H9 (cell line): Measurements from ENCODE around the gene BIRC3. TPM values are rescaled to one million over a fixed set of nuclear protein-coding genes. Genes with fewer than 3 reads are reported as not detected.

ENCODE experiments used
- DNase-seq: peaks from one replicate; pipeline ENCODE4 v3.0.0-alpha.2; 2017
- H2AFZ ChIP-seq: one replicate; pipeline ENCODE4 v1.6.1; 2013; ENCODE audit warnings: mild to moderate bottlenecking, low read length, control low read depth, moderate library complexity
- H2AK5ac ChIP-seq: 2 replicates; pipeline ENCODE4 v1.6.1; 2013; ENCODE audit warnings: low read length, control low read depth, mixed read lengths; ENCODE audit not compliant: insufficient read length
- H2BK120ac ChIP-seq: one replicate; pipeline ENCODE4 v1.6.1; 2013; ENCODE audit warnings: low read depth, mild to moderate bottlenecking, low read length, control low read depth, inconsistent platforms; ENCODE audit not compliant: poor library complexity, severe bottlenecking
- H2BK12ac ChIP-seq: 2 replicates; pipeline ENCODE4 v1.6.1; 2013; ENCODE audit warnings: low read length, control low read depth, mixed read lengths, low read depth; ENCODE audit not compliant: insufficient read length
- H2BK15ac ChIP-seq: 2 replicates; pipeline ENCODE4 v1.6.1; 2013; ENCODE audit warnings: low read depth, low read length, control low read depth
- H2BK20ac ChIP-seq: one replicate; pipeline ENCODE4 v1.6.1; 2013; ENCODE audit warnings: low read depth, mild to moderate bottlenecking, low read length, control low read depth, inconsistent platforms; ENCODE audit not compliant: poor library complexity, severe bottlenecking
- H2BK5ac ChIP-seq: 2 replicates; pipeline ENCODE4 v1.6.1; 2013; ENCODE audit warnings: low read length, control low read depth, mixed read lengths; ENCODE audit not compliant: insufficient read length
- H3K14ac ChIP-seq: 2 replicates; pipeline ENCODE4 v1.6.1; 2013; ENCODE audit warnings: low read length, control low read depth; ENCODE audit not compliant: insufficient read depth
- H3K18ac ChIP-seq: 2 replicates; pipeline ENCODE4 v1.6.1; 2013; ENCODE audit warnings: low read depth, mild to moderate bottlenecking, mixed read lengths, low read length, control low read depth; ENCODE audit not compliant: insufficient read length
- H3K23ac ChIP-seq: 2 replicates; pipeline ENCODE4 v1.6.1; 2013; ENCODE audit warnings: low read length, control low read depth, mixed read lengths, low read depth; ENCODE audit not compliant: insufficient read length
- H3K23me2 ChIP-seq: 2 replicates; pipeline ENCODE4 v1.6.1; 2013; ENCODE audit warnings: low read depth, mild to moderate bottlenecking, mixed read lengths, low read length, control low read depth; ENCODE audit not compliant: insufficient read length, poor library complexity, severe bottlenecking
- H3K27ac ChIP-seq: 2 replicates; pipeline ENCODE4 v1.5.1; 2013; ENCODE audit warnings: low read length, control low read depth, mixed read lengths, low read depth; ENCODE audit not compliant: insufficient read length
- H3K27me3 ChIP-seq: 2 replicates; pipeline ENCODE4 v1.6.1; 2013; ENCODE audit warnings: low read length, control low read depth, inconsistent platforms; ENCODE audit not compliant: insufficient read depth
- H3K4ac ChIP-seq: 2 replicates; pipeline ENCODE4 v1.6.1; 2013; ENCODE audit warnings: low read depth, mild to moderate bottlenecking, control low read depth, inconsistent platforms, low read length, moderate library complexity
- H3K4me1 ChIP-seq: 2 replicates; pipeline ENCODE4 v1.6.1; 2013; ENCODE audit warnings: low read length, control low read depth, inconsistent platforms; ENCODE audit not compliant: insufficient read depth
- H3K4me2 ChIP-seq: 2 replicates; pipeline ENCODE4 v1.6.1; 2013; ENCODE audit warnings: low read length, control low read depth, mixed read lengths; ENCODE audit not compliant: insufficient read length, insufficient read depth
- H3K56ac ChIP-seq: 2 replicates; pipeline ENCODE4 v1.6.1; 2013; ENCODE audit warnings: low read depth, mild to moderate bottlenecking, mixed read lengths, low read length, control low read depth; ENCODE audit not compliant: insufficient read length
- H3K79me1 ChIP-seq: 2 replicates; pipeline ENCODE4 v1.6.1; 2013; ENCODE audit warnings: low read depth, mild to moderate bottlenecking, moderate library complexity, low read length, control low read depth, inconsistent platforms; ENCODE audit not compliant: insufficient read depth, poor library complexity, severe bottlenecking
- H3K79me2 ChIP-seq: 2 replicates; pipeline ENCODE4 v1.6.1; 2013; ENCODE audit warnings: low read length, control low read depth, inconsistent platforms; ENCODE audit not compliant: insufficient read depth
- H3K9ac ChIP-seq: 2 replicates; pipeline ENCODE4 v1.6.1; 2013; ENCODE audit warnings: low read length, control low read depth, mixed read lengths; ENCODE audit not compliant: insufficient read length; ENCODE audit errors: extremely low read depth
- H3K9me3 ChIP-seq: one replicate; pipeline ENCODE4 v1.6.1; 2013; ENCODE audit warnings: low read depth, low read length, inconsistent platforms; ENCODE audit not compliant: control insufficient read depth
- H3T11ph ChIP-seq: one replicate; pipeline ENCODE4 v1.6.1; 2013; ENCODE audit warnings: mild to moderate bottlenecking, low read length, control low read depth, inconsistent platforms
- H4K20me1 ChIP-seq: one replicate; pipeline ENCODE4 v1.6.1; 2013; ENCODE audit not compliant: control insufficient read depth, insufficient read length, insufficient read depth
- H4K5ac ChIP-seq: 2 replicates; pipeline ENCODE4 v1.6.1; 2013; ENCODE audit warnings: low read depth, mild to moderate bottlenecking, mixed read lengths, low read length, control low read depth; ENCODE audit not compliant: insufficient read length
- H4K8ac ChIP-seq: replicated peaks from 2 replicates; pipeline ENCODE4 v1.6.1; 2013; ENCODE audit warnings: low read length, control low read depth, mixed read lengths, low read depth; ENCODE audit not compliant: insufficient read length
- H4K91ac ChIP-seq: 2 replicates; pipeline ENCODE4 v1.6.1; 2013; ENCODE audit warnings: low read depth, mild to moderate bottlenecking, moderate library complexity, mixed read lengths, low read length, control low read depth; ENCODE audit not compliant: insufficient read length
- H3K27ac Mint-ChIP-seq, 3 experiments: 2 replicates in 2 of 3; 3 replicates in 1 of 3; pipeline ENCODE4 v1.8.0; 2020 to 2021; ENCODE audit warnings: mixed read lengths in 3 of 3, mild to moderate bottlenecking in 1 of 3, moderate library complexity in 1 of 3
- H3K27me3 Mint-ChIP-seq: 2 replicates; pipeline ENCODE4 v1.8.0; 2021; ENCODE audit warnings: low read depth, mild to moderate bottlenecking, moderate library complexity, mixed read lengths
- H3K36me3 Mint-ChIP-seq, 3 experiments: 2 replicates in 2 of 3; 3 replicates in 1 of 3; pipeline ENCODE4 v1.8.0; 2020 to 2021; ENCODE audit warnings: low read depth in 3 of 3, mixed read lengths in 3 of 3; ENCODE audit not compliant: insufficient read depth in 1 of 3
- H3K4me1 Mint-ChIP-seq, 2 experiments: 2 replicates each; pipeline ENCODE4 v1.8.0; 2020; ENCODE audit warnings: mixed read lengths in 2 of 2
- H3K4me3 Mint-ChIP-seq, 2 experiments: 2 replicates in 1 of 2; 3 replicates in 1 of 2; pipeline ENCODE4 v1.8.0; 2020 to 2021; ENCODE audit warnings: mild to moderate bottlenecking in 2 of 2, mixed read lengths in 2 of 2, moderate library complexity in 1 of 2
- H3K9me3 Mint-ChIP-seq, 2 experiments: 2 replicates in 1 of 2; 3 replicates in 1 of 2; pipeline ENCODE4 v1.8.0; 2020; ENCODE audit warnings: mild to moderate bottlenecking in 2 of 2, mixed read lengths in 2 of 2, moderate library complexity in 1 of 2
- WGBS: extraction: QIAGEN DNeasy Blood & Tissue Kit; methylation state at CpG from one replicate; pipeline ENCODE4 v1.1.7; 2013; ENCODE audit warnings: missing lambda C conversion rate, low lambda C conversion rate, mixed read lengths; ENCODE audit not compliant: insufficient read length; ENCODE audit errors: extremely low coverage; 5-methylcytosine and 5-hydroxymethylcytosine counted together
- total RNA-seq: library from RNA; stranded (reverse); gene quantifications from 2 replicates; pipeline ENCODE4 v1.2.1, GENCODE V29; 2021
- TF ChIP-seq, protein P1 (sequence below): fragments of 200-600 bp; sonication (generic); conservative IDR thresholded peaks from 3 replicates; pipeline ENCODE4 v1.8.0; 2021; ENCODE audit warnings: antibody characterized with exemption, mild to moderate bottlenecking

The BIRC3 gene
- total RNA-seq, 1 experiment from 2014 or later: 0.04 TPM

- H3K4me1 Mint-ChIP-seq: peaks cover 13% of the 10 kb centered on the region in 2 experiments
- Histone ChIP-seq H2BK120ac (no peak overlapping the region), H3K4me1 (no peaks in the 10 kb centered on the region; the same call in 1 of the 2 replicates), H4K8ac (no peak overlapping the region), H3K79me1 (no peaks in the 10 kb centered on the region), H3T11ph (no peak overlapping the region), H2AFZ (no peak overlapping the region), H3K23me2 (no peaks in the 10 kb centered on the region), H4K20me1 (no peaks in the 10 kb centered on the region), H3K56ac (no peak overlapping the region), H3K27me3 (no peaks in the 10 kb centered on the region), H2BK5ac (no peak overlapping the region), H2BK20ac (no peak overlapping the region), H4K5ac (no peak overlapping the region), H3K23ac (no peak overlapping the region), H3K4ac (no peak overlapping the region), H3K79me2 (no peaks in the 10 kb centered on the region), H4K91ac (no peak overlapping the region), H3K9me3 (no peaks in the 10 kb centered on the region), H2BK15ac (no peak overlapping the region), H3K14ac (no peak overlapping the region), H3K4me2 (no peak overlapping the region), H2BK12ac (no peak overlapping the region), H3K27ac (no peak overlapping the region), H3K9ac (no peak overlapping the region), H3K18ac (no peak overlapping the region), H2AK5ac (no peak overlapping the region)
- no peaks in the 10 kb centered on the region for H3K36me3 Mint-ChIP-seq
- no peak for DNase-seq
- TF ChIP-seq, protein P1, sequence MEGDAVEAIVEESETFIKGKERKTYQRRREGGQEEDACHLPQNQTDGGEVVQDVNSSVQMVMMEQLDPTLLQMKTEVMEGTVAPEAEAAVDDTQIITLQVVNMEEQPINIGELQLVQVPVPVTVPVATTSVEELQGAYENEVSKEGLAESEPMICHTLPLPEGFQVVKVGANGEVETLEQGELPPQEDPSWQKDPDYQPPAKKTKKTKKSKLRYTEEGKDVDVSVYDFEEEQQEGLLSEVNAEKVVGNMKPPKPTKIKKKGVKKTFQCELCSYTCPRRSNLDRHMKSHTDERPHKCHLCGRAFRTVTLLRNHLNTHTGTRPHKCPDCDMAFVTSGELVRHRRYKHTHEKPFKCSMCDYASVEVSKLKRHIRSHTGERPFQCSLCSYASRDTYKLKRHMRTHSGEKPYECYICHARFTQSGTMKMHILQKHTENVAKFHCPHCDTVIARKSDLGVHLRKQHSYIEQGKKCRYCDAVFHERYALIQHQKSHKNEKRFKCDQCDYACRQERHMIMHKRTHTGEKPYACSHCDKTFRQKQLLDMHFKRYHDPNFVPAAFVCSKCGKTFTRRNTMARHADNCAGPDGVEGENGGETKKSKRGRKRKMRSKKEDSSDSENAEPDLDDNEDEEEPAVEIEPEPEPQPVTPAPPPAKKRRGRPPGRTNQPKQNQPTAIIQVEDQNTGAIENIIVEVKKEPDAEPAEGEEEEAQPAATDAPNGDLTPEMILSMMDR: no peak
- WGBS: no CpG with 5 or more reads among the region's 3 CpGs
- H3K27me3 Mint-ChIP-seq: no peaks in the 10 kb centered on the region
- H3K4me3 Mint-ChIP-seq: no peak overlapping the region; a peak in 1 of 5 replicates
- H3K27ac Mint-ChIP-seq: no peak overlapping the region
- no peaks in the 10 kb centered on the region for H3K9me3 Mint-ChIP-seq
These were observed 28.6 kb upstream of the BIRC3 start for GRCh38 chr11:102288725-102289083.
